ENCODE measurements around the gene INO80D. TPM values are rescaled to one million over a fixed set of nuclear protein-coding genes. Genes with fewer than 3 reads are reported as not detected.

The INO80D gene
- total and polyA plus RNA-seq, 2 of the 13 experiments (the other 11 are each of a cell fraction or from before 2014, with no cell fraction given): 7.6 to 7.9 TPM

GRCh38 chr2:205975082-205975949 is 110.7 kb downstream of the INO80D start (continued):
- no peak; the same call in 1 of the 2 replicates for TF ChIP-seq GMEB2 (CRISPR knock-in tag; IDR thresholded peaks at IDR 0.05; ENCODE audit: low read depth)
- peak; percentile 17; the same call in 1 of the 2 replicates for TF ChIP-seq RAD21 (CRISPR knock-in tag; IDR thresholded peaks at IDR 0.05)
- no peak for TF ChIP-seq ZNF34 (CRISPR knock-in tag; IDR thresholded peaks at IDR 0.05; ENCODE audit: borderline replicate concordance)
- TF ChIP-seq, protein P1, sequence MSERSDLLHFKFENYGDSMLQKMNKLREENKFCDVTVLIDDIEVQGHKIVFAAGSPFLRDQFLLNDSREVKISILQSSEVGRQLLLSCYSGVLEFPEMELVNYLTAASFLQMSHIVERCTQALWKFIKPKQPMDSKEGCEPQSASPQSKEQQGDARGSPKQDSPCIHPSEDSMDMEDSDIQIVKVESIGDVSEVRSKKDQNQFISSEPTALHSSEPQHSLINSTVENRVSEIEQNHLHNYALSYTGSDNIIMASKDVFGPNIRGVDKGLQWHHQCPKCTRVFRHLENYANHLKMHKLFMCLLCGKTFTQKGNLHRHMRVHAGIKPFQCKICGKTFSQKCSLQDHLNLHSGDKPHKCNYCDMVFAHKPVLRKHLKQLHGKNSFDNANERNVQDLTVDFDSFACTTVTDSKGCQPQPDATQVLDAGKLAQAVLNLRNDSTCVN (CRISPR knock-in tag; IDR thresholded peaks at IDR 0.05; ENCODE audit: borderline replicate concordance): peak; percentile 99
- TF ChIP-seq ZNF143 (CRISPR knock-in tag; IDR thresholded peaks at IDR 0.05): peak; percentile 45; the same call in 1 of the 2 replicates
- peak; percentile 13; the same call in 1 of the 2 replicates for TF ChIP-seq SNAPC2 (CRISPR knock-in tag; IDR thresholded peaks at IDR 0.05)
- TF ChIP-seq ZSCAN5A (CRISPR knock-in tag; IDR thresholded peaks at IDR 0.05; ENCODE audit: borderline replicate concordance): no peak; the same call in 1 of the 2 replicates
- TF ChIP-seq, protein P2, sequence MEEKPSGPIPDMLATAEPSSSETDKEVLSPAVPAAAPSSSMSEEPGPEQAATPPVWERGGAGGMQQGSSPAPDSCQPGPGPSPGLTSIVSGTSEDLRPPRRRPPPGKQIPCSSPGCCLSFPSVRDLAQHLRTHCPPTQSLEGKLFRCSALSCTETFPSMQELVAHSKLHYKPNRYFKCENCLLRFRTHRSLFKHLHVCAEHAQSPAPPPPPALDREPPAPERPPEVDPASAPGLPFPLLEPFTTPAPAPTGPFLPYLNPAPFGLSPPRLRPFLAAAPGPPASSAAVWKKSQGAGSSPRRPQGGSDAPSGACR (CRISPR knock-in tag; IDR thresholded peaks at IDR 0.05): peak; percentile 98
- TF ChIP-seq PBX3 (CRISPR knock-in tag; IDR thresholded peaks at IDR 0.05; ENCODE audit: borderline replicate concordance): no peak
- TF ChIP-seq TBX2 (CRISPR knock-in tag; IDR thresholded peaks at IDR 0.05; ENCODE audit: borderline replicate concordance): peak; percentile 94
- TF ChIP-seq ZFP1 (CRISPR knock-in tag; IDR thresholded peaks at IDR 0.05): peak; percentile 97; the same call in 1 of the 2 replicates
- TF ChIP-seq NR3C1 (CRISPR knock-in tag; IDR thresholded peaks at IDR 0.05): no peak
- 0 out of 2 replicates have a peak, but pooled peaks have one; percentile 16 for TF ChIP-seq ZNF3 (CRISPR knock-in tag; IDR thresholded peaks at IDR 0.05)
- TF ChIP-seq IKZF1 (IDR thresholded peaks at IDR 0.05): no peak
- TF ChIP-seq LCORL (IDR thresholded peaks at IDR 0.05): peak; percentile 78; the same call in 1 of the 2 replicates
- TF ChIP-seq LCORL (CRISPR knock-in tag; IDR thresholded peaks at IDR 0.05): peak; percentile 98
- TF ChIP-seq ZNF773 (CRISPR knock-in tag; IDR thresholded peaks at IDR 0.05; ENCODE audit: borderline replicate concordance): no peak
- TF ChIP-seq ZNF280D (CRISPR knock-in tag; IDR thresholded peaks at IDR 0.05): peak; percentile 74

Data from HepG2 (cell line).